Activated T-cell treated with anti-CD3 and anti-CD28 coated beads, Interleukin-2, amount 50 U/mL, for 1 hour (primary cell): ENCODE results near the gene CEBPE.

ENCODE experiments used
- DNase-seq: peaks from one replicate; pipeline ENCODE4 v3.0.0-alpha.2; 2020

Gene CEBPE

GRCh38 chr14:23071244-23071920 is 47.7 kb downstream of the CEBPE start:
- peak; percentile 76 for DNase-seq

GRCh38 chr14:23070262-23071129 is 48.6 kb downstream of the CEBPE start:
- DNase-seq: no peak

GRCh38 chr14:23069413-23069806 is 49.6 kb downstream of the CEBPE start:
- no peak for DNase-seq

- DNase-seq: peak; percentile 66
These were observed 50.2 kb downstream of the CEBPE start for GRCh38 chr14:23068789-23069412.

GRCh38 chr14:23067847-23068788 is 50.9 kb downstream of the CEBPE start:
- DNase-seq: no peak
